HFF-Myc (cell line): ENCODE measurements around the gene PLA2G5.
A peak's percentile ranks its signal among the peaks of the same experiment; 100 is the strongest.
"Not testable (repeated sequence)": the region's sequence is repeated elsewhere in the genome, so short reads cannot be mapped to it uniquely, and the experiment has no call there.

Source experiments
- DNase-seq: peaks from one replicate; pipeline ENCODE4 v3.0.0-alpha.2; 2011; ENCODE audit warnings: low read depth; ENCODE audit errors: extremely low read depth
- H3K4me3 ChIP-seq: replicated peaks from 2 replicates; pipeline ENCODE4 v1.5.1; 2011; ENCODE audit warnings: low read depth, mild to moderate bottlenecking, control low read depth, low read length
- TF ChIP-seq, protein P1 (sequence below): IDR thresholded peaks from 2 replicates; pipeline ENCODE4 v1.5.1; 2012; ENCODE audit warnings: mild to moderate bottlenecking, low read depth, low read length, control low read depth; ENCODE audit errors: missing control alignments

Gene PLA2G5

DNA sequence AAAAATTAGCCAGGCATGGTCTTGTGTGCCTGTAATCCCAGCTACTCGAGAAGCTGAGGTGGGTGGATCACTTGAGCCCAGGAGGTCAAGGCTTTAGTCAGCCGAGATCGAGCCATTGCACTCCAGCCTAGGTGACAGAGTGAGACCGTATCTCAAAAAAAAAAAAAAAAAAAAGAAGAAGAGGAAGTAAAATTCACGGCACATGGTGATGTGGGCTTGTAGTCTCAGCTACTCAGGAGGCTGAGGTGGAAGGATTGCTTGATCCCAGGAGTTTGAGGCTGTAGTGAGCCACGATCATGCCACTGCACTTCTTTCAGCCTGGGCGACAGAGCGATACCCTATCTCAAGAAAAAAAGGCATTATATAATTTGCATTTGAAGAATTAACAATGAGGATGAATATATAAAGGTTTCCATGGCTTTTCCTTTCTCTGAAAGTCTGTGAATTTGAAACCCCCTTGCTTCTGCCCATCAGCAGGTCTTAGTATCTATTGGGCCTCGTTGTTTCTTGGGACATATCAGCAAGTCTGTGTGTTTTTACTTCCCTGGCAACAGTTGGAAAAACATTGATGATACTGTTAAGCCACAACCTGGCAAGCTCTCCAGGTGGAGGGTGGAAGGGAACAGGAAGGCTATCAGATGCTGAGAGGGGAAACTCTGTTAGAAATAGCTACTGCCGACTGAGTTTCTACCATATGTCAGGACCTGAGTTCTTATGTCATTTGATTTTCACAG is 53.9 kb downstream of the PLA2G5 start:
- no peak overlapping the region for H3K4me3 ChIP-seq
- TF ChIP-seq, protein P1, sequence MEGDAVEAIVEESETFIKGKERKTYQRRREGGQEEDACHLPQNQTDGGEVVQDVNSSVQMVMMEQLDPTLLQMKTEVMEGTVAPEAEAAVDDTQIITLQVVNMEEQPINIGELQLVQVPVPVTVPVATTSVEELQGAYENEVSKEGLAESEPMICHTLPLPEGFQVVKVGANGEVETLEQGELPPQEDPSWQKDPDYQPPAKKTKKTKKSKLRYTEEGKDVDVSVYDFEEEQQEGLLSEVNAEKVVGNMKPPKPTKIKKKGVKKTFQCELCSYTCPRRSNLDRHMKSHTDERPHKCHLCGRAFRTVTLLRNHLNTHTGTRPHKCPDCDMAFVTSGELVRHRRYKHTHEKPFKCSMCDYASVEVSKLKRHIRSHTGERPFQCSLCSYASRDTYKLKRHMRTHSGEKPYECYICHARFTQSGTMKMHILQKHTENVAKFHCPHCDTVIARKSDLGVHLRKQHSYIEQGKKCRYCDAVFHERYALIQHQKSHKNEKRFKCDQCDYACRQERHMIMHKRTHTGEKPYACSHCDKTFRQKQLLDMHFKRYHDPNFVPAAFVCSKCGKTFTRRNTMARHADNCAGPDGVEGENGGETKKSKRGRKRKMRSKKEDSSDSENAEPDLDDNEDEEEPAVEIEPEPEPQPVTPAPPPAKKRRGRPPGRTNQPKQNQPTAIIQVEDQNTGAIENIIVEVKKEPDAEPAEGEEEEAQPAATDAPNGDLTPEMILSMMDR, result no peak
- no peak for DNase-seq

DNA sequence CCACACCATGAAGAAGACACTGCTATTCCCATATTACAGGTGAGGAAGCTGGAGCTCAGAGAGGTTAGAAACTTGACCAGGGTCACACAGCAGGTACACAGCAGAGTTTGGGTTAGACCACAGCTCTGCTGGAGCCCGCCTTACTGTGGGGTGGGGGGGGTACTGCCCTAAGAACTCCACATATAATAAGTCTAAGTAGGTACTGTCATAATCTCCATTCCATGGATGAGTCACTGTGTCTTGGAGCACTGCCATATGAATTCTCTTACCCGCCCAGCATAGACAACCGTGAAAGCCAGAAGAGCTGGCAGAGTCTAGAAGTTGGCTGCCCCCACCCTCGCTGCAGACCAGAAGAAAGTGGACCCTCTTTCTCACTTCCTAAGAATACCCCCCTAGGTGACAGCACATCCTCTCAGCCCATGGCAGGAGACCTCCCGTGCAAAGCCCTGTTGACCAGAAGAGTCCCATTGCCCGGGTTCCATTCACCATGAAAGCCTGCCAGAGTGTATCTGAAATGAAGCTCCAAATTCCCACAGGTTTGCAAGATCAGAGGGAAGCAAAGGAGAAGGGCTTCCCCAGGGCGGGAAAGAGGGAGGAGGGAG is 54.6 kb downstream of the PLA2G5 start:
- no peak overlapping the region for H3K4me3 ChIP-seq
- TF ChIP-seq, protein P1, result no peak
- DNase-seq, result peak; percentile 40

DNA sequence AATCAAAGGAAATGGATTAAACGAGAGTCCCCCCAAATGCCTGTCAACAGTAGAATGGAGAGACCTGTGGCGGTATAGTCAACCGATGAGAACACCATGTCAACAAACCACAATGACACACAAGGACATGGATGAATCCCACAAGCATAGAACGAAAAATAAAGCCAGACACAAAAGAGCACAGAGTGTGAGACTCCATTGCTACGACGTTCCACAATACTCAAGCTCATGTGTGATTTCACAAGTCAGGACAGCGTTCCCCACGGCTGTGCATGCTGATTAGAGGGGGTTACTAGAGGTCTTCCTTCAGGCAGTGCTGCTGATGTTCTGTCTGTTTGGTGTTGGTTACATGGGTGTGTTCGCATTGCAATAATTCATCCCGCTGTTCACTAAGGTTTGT is 55.1 kb downstream of the PLA2G5 start:
- no peak for DNase-seq

DNA sequence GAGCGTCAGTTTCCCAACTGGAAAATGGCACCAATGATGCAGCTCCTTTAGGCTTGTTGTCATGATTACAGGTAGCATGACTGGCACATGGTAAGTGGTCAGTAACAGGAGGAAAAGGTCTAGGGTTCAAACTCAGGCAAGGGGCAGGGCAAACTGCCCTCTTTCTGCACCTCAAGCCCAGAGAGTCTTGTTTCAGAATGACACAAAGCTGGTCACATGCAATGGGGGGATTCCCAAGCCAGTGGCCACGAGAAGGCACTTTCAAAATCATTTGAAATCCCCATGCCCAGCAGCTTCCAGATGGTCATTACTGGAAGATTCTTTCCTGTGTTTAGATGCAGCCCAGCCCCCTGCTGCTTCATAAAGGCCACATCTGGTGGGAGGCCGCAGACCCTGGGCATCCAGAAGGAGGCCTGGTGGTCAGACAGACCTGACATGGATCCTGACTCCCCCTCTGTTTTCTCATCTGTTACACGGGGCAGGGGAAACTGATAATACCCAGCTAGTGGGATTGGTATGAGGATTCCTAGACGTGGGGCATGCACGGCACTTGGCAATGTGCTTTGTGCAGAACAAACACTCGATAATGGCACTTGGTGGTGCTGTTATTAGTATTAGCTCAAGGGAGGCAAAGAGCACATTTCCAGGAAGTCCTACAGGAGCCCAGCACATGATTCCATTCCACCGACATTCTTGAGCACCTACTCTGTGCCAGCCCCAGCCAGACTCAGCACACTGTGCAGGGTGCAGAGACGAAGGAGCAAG is 56.2 kb downstream of the PLA2G5 start:
- no peak overlapping the region for H3K4me3 ChIP-seq
- no peak for DNase-seq
- TF ChIP-seq, protein P1, result no peak

More for the DNA sequence above, 55.1 kb downstream of the PLA2G5 start:
- no peak overlapping the region for H3K4me3 ChIP-seq
- TF ChIP-seq, protein P1, result no peak

DNA sequence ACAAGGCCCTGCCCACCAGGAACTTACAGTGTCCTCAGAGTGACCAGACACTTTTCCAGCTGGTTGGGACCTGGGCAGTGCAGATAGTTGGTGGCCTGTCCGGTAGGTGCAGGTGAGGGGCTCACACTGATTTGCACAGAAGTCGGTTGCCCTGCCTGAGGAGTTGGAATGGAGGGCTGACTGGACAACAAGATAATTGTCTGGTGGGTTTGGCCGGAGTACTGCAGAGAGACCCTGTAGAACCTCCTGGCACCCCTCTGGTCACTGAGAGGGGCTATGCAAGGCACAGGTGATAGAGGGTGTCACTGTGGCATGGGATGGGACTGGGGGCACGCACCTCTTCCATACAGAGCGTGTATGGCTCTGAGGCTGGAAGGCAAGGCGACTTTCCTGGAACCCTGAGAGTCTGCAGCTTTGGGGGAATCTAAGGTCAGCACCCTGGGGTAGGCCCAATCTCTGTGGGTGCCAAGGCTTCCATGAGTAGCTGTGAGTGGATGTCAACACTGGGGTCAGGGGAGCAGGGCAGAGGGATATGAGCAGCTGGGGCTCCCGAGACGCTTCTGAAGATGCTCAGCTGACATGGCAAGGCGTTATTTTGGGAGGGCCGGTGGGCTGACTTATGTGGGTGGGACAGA is 56.9 kb downstream of the PLA2G5 start:
- no peak for DNase-seq

DNA sequence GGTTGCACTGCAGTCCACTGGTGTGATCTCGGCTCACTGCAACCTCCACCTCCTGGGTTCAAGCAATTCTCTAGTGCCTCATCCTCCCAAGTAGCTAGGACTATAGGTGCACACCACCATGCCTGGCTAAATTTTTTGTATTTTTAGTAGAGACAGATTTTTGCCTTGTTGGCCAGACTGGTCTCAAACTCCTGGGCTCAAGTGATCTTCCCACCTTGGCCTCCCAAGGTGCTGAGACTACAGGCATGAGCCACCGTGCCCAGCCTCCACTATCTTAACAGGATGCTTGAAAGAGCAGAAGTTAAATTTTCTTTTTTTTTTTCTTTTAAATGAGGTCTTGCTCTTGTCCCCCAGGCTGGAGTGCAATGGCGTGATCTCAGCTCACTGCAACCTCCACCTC is 60.5 kb downstream of the PLA2G5 start:
- not testable (repeated sequence) for H3K4me3 ChIP-seq, DNase-seq

More for the DNA sequence above, 56.9 kb downstream of the PLA2G5 start:
- no peak overlapping the region for H3K4me3 ChIP-seq
- TF ChIP-seq, protein P1, result no peak

DNA sequence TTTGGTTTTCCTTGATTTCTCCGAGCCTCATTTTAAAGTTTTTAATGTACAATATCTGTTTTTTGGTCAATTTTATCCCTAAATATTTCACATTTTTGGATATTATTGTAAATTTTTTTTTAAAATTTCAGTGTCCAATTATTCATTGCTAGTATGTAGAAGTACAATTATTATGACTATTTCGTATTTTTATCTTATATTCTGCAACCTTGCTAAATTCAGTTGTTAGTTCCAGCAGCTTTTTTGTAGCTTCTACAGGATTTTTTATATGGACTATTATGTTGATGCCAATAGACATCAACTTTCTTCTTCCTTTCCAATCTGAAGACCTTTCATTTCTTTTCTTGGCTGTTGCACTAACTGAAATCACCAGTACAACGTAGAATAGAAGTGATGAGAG is 65.0 kb downstream of the PLA2G5 start:
- no peak for DNase-seq
- TF ChIP-seq, protein P1, result no peak

More for the DNA sequence above, 65.0 kb downstream of the PLA2G5 start:
- H3K4me3 ChIP-seq, result no peak overlapping the region
